ENCODE data around the gene COX14.
A peak's percentile ranks its signal among the peaks of the same experiment; 100 is the strongest.
"Not testable (repeated sequence)": the region's sequence is repeated elsewhere in the genome, so short reads cannot be mapped to it uniquely, and the experiment has no call there.

COX14 gene

DNA sequence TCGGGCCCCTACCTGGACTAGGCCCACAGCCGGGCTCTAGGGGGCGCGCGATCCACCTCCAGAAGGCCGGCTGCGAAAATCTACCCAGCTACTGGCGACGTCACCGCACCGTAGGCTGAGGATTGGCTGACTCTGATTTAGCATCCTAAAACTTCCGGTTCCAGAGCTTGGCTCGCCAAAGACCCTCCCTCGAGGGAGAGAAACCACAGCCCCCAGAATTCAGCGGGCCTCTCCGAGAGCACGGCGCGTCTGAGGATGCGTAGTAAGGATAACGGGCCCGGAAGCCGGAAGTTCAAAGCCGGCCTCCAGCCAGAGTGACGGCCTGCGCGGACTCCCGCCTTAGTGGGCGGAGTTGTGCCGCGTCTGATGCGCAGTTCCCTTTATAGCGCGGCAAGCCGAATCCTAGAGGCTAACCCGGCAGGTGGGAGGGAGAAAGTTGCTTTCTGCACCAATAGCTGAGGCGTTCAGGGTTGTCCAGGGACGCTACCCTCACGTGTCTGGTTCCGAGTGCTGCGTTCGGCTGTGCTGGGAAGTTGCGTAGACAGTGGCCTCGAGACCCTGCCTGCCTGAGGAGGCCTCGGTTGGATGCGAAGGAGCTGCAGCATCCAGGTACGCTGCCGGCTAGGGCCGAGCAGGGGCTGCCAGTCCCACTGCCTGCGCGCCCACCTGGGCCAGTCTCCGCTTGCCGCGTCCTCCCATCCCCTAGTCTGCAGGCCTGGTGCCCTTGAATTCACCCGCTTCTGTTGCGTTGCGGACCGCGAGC is at the start of gene COX14:
Gene COX14 (plus strand): TSS at position 544 of the 763 bp plus-strand sequence. CDS start 7,808 bp downstream, outside the sequence.
- DNase-seq (ENCODE audit: low spot score): peak; percentile 97

DNA sequence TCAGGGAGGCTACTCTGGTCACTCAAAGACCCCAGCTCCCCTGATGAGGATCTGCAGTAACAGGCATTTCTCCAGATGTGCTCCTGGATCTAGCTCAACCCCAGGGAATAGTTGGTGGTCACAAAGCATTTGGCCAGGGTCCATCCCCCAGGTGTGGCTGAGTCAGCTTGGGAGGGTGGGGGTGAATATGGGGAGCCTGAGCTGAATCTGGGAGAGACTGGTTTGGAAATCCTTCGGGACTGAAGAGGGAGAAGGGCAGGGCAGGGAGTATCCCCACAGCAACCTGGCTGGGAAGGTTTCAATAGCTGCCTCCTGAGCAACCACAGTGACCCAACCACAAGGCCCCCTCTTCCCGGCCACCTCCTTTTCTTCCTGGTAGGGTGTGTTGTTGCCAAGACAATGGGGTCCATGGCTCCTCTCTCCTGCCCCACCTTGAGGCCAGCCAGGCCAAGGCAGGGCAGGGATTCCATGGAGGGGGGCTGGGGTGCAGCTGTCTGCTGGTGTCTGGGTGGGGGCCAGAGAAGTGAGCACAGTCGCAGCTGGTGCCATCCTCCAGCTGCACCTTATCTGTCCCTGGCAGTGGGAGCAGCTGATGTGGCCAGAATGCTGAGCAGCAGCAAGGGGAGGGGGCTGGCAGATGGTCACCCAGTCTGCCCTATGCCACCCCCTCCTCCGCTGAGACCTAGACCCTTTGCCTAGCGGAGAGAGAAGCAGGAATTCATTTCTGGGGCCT is 49.1 kb upstream of the COX14 start:
- no peak for DNase-seq (ENCODE audit: low spot score)

DNA sequence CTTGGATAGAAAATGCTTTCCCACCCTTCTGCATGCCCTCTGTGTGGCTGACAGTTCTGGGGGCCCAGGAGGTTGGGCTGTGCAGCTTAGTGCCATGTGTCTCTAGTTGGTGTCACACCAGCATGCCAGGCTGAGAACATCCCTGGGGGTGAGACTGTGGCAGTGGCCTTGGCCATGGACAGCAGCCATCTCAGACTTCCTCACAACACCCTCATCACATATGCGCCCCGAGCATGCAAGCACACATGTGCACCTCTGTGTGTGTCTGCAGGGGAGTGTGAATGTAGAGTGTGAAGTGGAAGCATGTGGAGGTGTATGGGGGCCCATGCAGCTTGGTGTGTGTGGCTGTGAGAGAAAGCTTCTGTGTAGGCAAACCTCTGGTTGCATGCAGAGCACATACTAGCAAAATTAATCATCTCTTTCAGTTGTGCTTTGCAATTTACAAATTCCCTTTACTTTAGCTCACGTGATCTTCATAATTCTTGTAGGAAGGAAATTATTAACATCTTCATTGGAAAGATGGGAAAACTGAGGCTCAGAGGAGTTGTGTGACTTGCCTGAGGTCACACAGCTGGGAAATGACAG is 46.2 kb upstream of the COX14 start:
- no peak for DNase-seq (ENCODE audit: low spot score)

GRCh38 chr12:50066402-50066801 is 45.6 kb upstream of the COX14 start:
- peak; percentile 52 for DNase-seq (ENCODE audit: low spot score)

DNA sequence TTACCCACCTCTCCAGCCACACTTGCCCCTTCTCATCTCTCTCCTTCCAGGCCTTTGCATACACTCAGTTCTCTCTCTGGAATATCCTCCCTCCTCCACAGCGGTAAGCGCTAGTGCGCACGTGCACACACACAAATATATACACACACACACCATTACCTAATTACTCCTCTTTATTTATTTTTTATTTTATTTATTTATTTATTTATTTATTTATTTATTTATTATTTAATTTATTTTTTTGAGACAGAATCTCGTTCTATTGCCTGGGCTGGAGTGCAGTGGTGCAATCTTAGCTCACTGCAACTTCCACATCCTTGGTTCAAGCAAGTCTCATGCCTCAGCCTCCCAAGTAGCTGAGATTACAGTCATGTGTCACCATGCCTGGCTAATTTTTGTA is 43.0 kb upstream of the COX14 start:
- no peak for DNase-seq (ENCODE audit: low spot score)

GRCh38 chr12:50069539-50069938 is 42.5 kb upstream of the COX14 start:
- DNase-seq (ENCODE audit: low spot score): no peak

DNA sequence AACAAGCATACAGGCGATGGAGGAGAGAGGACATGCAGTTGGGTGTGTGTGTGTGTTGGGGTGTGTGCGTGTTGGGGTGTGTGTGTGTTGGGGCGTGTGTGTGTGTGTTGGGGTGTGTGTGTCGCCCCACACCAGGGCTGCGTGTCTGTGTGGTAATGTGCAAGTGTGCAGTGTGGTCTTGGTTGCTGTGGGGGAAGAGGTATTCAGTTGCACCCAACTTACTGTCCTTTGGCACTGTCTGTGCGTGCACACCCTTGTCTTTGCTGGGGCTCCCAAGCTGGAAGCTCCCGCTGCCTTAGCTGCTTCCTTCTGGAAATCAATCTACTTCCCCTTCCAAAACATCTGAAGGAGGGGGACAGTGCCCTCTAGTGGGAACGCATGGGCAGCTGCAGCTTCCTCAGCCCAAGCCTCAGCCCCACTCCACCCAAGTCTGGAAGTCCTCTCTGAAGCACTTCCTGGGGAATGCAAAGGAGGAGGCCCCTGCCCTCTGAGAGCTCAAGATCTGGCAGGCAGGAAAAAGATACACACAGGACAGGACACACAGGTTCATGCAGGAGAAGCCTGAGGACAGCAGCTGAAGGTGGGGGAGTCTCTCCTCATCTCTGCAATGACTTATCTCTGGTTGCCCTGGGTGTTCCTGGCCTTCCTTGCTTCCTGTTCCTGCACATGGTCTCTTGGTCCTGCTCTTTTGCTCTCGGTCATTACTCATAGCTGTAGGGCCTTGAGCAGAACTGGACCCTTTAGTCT is 41.5 kb upstream of the COX14 start:
- peak; percentile 77 for DNase-seq (ENCODE audit: low spot score)

DNA sequence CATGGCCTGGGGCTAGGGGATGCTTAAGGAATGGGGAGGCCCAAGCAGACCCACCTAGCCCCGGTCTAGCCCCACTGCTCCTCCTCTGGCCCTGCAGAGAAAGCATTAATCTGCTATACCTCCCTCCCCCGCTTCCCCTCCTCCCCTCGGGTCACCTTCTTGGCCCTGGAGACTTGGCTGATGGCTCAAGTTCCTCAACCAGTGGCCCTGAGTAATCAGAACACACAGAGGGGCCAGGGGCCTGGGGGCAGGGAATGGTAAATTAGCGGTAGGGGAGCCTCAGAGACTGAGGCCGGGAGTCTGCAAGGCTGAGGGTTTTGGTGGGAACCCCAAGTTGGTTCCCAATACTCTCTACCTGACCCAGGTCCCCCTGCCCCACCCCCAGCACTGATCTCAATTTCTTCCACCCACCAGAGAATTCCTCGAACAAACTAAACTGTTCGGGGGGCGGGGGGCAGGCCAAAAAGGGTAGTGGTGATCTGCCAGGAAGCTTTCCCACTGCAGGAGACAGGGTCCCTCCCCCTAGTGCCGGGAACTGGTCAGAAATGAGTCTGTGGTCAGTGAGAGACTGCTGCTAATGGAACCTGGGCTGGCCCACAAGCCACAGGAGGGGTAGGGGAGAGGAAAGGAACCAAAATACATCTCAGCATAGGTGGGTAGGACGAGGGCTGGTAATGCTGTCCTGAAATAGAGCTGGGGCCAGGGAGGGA is 39.7 kb upstream of the COX14 start:
- DNase-seq (ENCODE audit: low spot score): no peak

- DNase-seq (ENCODE audit: low spot score): no peak
Observed at GRCh38 chr12:50073206-50073605, 38.8 kb upstream of the COX14 start.

DNA sequence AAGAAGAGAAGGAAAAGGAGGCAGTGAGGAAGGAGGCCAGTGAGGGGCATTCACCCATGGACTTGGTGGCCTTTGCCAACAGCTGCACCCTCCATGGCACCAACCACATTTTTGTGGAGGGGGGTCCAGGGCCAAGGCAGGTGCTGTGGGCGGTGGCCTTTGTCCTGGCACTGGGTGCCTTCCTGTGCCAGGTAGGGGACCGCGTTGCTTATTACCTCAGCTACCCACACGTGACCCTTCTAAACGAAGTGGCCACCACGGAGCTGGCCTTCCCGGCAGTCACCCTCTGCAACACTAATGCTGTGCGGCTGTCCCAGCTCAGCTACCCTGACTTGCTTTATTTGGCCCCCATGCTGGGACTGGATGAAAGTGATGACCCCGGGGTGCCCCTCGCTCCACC is 38.3 kb upstream of the COX14 start:
- DNase-seq (ENCODE audit: low spot score): no peak

- peak; percentile 93 for DNase-seq (ENCODE audit: low spot score)
Observed at GRCh38 chr12:50074936-50075807, 36.9 kb upstream of the COX14 start.

- no peak for DNase-seq (ENCODE audit: low spot score)
Observed at GRCh38 chr12:50075808-50076170, 36.2 kb upstream of the COX14 start.

- DNase-seq (ENCODE audit: low spot score): no peak
Observed at GRCh38 chr12:50077099-50077498, 34.9 kb upstream of the COX14 start.

DNA sequence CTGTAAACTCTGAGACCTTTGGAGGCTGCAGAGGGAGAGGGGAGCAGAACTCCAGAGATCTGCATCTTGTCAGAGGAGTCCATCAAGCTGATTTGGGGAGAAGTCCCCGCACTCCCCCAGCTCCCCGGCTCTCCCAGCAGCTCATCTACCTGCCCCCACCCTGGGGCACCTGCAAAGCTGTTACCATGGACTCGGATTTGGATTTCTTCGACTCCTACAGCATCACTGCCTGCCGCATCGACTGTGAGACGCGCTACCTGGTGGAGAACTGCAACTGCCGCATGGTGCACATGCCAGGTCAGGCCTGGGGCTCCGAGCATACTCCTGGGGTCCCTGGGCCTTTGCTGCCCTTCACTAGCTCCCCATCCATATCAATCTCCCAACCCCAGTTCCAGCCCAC is 33.8 kb upstream of the COX14 start:
- DNase-seq (ENCODE audit: low spot score): no peak

- no peak for DNase-seq (ENCODE audit: low spot score)
Observed at GRCh38 chr12:50079771-50080170, 32.3 kb upstream of the COX14 start.

DNA sequence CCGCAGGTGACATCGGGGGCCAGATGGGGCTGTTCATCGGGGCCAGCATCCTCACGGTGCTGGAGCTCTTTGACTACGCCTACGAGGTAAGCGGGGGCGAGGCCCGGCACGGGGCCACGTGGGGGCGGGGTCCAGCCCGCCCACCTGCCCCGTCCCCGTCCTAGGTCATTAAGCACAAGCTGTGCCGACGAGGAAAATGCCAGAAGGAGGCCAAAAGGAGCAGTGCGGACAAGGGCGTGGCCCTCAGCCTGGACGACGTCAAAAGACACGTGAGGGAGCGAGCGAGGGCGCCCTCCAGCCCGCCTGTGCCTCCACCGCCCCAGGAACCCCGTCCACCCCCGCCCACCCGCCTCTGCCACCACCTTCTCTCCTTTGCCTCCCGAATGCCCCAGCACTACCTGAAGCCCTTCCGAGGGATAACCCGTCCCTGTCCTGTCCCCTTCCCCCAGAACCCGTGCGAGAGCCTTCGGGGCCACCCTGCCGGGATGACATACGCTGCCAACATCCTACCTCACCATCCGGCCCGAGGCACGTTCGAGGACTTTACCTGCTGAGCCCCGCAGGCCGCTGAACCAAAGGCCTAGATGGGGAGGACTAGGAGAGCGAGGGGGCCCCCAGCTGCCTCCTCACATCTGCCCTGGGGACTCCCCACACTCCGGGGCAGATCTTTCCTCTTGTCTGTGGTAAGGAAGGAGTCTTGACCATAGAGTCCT is 30.8 kb upstream of the COX14 start:
- DNase-seq (ENCODE audit: low spot score): peak; percentile 44

- no peak for DNase-seq (ENCODE audit: low spot score)
Observed at GRCh38 chr12:50082644-50083043, 29.4 kb upstream of the COX14 start.

DNA sequence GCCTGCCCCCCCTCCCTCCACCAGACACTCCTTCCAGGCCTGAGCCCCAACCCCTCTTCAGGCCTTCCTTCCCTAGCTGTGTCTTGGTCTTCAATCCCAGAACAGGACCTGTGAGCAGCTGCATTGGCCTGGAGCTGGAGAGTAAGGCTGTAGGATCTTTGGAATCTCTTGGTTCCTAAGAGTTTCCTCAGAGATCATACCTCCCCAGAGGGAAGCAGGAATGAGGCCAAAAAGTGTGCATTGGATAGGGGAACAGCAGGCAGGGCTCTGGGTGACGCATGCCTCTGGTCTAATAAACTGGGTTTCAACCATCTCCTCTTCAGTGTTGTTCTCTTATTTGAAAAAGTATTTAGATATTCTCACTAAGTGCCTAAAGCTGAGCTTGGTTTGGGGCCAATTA is 28.7 kb upstream of the COX14 start:
- no peak for DNase-seq (ENCODE audit: low spot score)

DNA sequence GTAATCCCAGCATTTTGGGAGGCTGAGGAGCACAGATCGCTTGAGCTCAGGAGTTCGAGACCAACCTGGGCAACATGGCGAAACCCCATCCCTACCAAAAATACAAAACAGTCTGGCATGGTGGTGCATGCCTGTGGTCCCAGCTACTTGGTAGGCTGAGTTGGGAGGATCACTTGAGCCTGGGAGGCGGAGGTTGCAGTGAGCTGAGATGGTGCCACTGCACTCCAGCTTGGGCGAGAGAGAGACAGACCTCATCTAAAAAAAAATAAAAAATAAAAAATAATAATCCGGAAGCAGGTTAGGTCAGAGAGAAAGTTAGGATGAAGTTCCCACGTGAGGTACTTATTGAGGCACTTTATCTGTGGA is 27.6 kb upstream of the COX14 start:
- not testable (repeated sequence) for DNase-seq (ENCODE audit: low spot score)
